OCI-LY7 (cell line): Measurements from ENCODE around the gene WNT1.

ENCODE experiments used
- EZH2phosphoT487 ChIP-seq: fragments of 200-600 bp; sonication (generic); IDR thresholded peaks from 2 replicates; pipeline ENCODE4 v1.6.1; 2018; ENCODE audit warnings: low read depth, borderline replicate concordance, mild to moderate bottlenecking, mixed run types, antibody characterized with exemption, low read length, moderate library complexity, mixed read lengths
- TF ChIP-seq, protein P1 (sequence below): fragments of 200-600 bp; sonication (generic); conservative IDR thresholded peaks from 2 replicates; pipeline ENCODE4 v1.5.1; 2014; ENCODE audit warnings: mild to moderate bottlenecking, antibody characterized with exemption, low read length, moderate library complexity, mixed read lengths

DNA sequence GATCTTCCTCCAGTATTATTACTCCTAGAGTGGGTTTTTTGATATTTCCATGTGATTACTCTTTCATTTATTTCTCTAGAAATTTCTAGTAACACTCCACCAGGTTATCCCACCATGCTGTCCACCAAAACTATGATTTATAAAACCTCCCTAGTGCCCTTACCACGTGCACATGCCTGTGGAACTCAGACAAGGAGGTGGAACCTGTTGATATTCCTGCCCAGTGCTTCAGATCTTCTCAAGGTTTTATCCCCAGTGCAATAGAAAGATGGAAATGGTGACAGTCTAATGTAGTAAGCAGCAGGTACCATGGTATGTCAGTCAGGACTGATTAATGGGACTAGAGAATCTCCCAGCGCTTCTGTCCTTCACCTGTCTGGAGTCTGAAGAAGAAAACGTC is 17.3 kb upstream of the WNT1 start:
- TF ChIP-seq, protein P1, sequence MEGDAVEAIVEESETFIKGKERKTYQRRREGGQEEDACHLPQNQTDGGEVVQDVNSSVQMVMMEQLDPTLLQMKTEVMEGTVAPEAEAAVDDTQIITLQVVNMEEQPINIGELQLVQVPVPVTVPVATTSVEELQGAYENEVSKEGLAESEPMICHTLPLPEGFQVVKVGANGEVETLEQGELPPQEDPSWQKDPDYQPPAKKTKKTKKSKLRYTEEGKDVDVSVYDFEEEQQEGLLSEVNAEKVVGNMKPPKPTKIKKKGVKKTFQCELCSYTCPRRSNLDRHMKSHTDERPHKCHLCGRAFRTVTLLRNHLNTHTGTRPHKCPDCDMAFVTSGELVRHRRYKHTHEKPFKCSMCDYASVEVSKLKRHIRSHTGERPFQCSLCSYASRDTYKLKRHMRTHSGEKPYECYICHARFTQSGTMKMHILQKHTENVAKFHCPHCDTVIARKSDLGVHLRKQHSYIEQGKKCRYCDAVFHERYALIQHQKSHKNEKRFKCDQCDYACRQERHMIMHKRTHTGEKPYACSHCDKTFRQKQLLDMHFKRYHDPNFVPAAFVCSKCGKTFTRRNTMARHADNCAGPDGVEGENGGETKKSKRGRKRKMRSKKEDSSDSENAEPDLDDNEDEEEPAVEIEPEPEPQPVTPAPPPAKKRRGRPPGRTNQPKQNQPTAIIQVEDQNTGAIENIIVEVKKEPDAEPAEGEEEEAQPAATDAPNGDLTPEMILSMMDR, result no peak
- no peak for TF ChIP-seq EZH2phosphoT487
